Neural cell (in vitro differentiated cells): Measurements from ENCODE around the gene FITM2.

Experiments used
- EP300 ChIP-seq: fragments of 450-650 bp; conservative IDR thresholded peaks from 2 replicates; pipeline ENCODE4 v1.6.1; 2014; ENCODE audit warnings: antibody characterized with exemption, mild to moderate bottlenecking, moderate library complexity; ENCODE audit not compliant: poor library complexity, severe bottlenecking
- EZH2 ChIP-seq: fragments of 200-600, 300-800 bp; shearing (Covaris generic), sonication (generic); IDR thresholded peaks from 2 replicates; pipeline ENCODE4 v1.6.1; 2014; ENCODE audit warnings: antibody characterized with exemption, low read length, borderline replicate concordance, mild to moderate bottlenecking; ENCODE audit not compliant: insufficient read depth, poor library complexity, severe bottlenecking
- MXI1 ChIP-seq: fragments of 450-650 bp; conservative IDR thresholded peaks from 2 replicates; pipeline ENCODE4 v1.6.1; 2014; ENCODE audit warnings: antibody characterized with exemption, mild to moderate bottlenecking; ENCODE audit not compliant: poor library complexity, severe bottlenecking
- POLR2AphosphoS5 ChIP-seq: IDR thresholded peaks from 2 replicates; pipeline ENCODE4 v1.6.1; 2012
- RAD21 ChIP-seq: fragments of 450-650 bp; conservative IDR thresholded peaks from 2 replicates; pipeline ENCODE4 v1.6.1; 2014; ENCODE audit warnings: antibody characterized with exemption, mild to moderate bottlenecking, moderate library complexity
- TF ChIP-seq, protein P1 (sequence below): fragments of 450-650 bp; IDR thresholded peaks from 2 replicates; pipeline ENCODE4 v1.5.1; 2014; ENCODE audit warnings: antibody characterized with exemption, mild to moderate bottlenecking, moderate library complexity; ENCODE audit not compliant: poor library complexity, severe bottlenecking

DNA sequence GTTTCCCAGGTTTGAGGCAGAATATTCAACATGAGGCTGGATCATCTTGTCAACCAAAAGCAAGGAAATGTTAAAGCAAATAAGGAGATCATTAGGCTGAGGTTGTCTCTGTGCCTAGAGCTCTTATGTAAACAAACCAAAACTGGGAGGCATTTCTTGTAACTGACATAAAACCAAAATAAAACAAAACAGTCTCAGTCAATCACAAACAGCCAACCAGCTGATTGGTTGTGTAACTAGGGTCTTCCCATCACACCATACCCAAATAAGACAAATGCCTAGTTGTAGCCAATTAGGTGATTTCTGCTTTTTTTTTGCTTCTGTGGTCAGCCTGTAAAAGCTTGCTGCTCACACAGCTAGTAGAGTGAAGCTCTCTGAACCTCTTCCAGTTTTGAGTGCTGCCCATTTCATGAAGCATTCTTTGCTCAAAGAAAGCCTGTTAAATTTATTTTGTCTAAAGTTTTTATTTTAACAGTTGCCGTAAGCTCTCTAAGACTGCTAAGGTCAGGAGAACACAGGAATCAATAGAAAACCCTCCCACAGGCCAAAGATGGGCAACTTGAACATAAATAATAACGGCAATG, 8.9 kb upstream of the FITM2 start:
- TF ChIP-seq, protein P1, sequence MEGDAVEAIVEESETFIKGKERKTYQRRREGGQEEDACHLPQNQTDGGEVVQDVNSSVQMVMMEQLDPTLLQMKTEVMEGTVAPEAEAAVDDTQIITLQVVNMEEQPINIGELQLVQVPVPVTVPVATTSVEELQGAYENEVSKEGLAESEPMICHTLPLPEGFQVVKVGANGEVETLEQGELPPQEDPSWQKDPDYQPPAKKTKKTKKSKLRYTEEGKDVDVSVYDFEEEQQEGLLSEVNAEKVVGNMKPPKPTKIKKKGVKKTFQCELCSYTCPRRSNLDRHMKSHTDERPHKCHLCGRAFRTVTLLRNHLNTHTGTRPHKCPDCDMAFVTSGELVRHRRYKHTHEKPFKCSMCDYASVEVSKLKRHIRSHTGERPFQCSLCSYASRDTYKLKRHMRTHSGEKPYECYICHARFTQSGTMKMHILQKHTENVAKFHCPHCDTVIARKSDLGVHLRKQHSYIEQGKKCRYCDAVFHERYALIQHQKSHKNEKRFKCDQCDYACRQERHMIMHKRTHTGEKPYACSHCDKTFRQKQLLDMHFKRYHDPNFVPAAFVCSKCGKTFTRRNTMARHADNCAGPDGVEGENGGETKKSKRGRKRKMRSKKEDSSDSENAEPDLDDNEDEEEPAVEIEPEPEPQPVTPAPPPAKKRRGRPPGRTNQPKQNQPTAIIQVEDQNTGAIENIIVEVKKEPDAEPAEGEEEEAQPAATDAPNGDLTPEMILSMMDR: no peak
- TF ChIP-seq EZH2: no peak
- no peak for TF ChIP-seq MXI1
- no peak for TF ChIP-seq RAD21
- no peak for TF ChIP-seq EP300
- no peak for TF ChIP-seq POLR2AphosphoS5
